IMR-90 (cell line): ENCODE results near the gene SEC14L6.

Experiments
- MAFK ChIP-seq: IDR thresholded peaks from 2 replicates; pipeline ENCODE4 v1.6.1; 2012; ENCODE audit warnings: low read depth, low read length, improper control_type of control experiment
- MXI1 ChIP-seq: IDR thresholded peaks from 2 replicates; pipeline ENCODE4 v1.6.1; 2012; ENCODE audit warnings: low read depth, mild to moderate bottlenecking, low read length, moderate library complexity, borderline replicate concordance
- POLR2A ChIP-seq: IDR thresholded peaks from 2 replicates; pipeline ENCODE4 v1.6.1; 2012; ENCODE audit warnings: mild to moderate bottlenecking, low read depth, low read length
- USF2 ChIP-seq: fragments of 150-350 bp; IDR thresholded peaks from 2 replicates; pipeline ENCODE4 v1.6.1; 2017; ENCODE audit warnings: mild to moderate bottlenecking, antibody characterized with exemption, low read length, low read depth
- TF ChIP-seq, protein P1 (sequence below): conservative IDR thresholded peaks from 2 replicates; pipeline ENCODE4 v1.5.1; 2012; ENCODE audit warnings: mild to moderate bottlenecking, low read depth, low read length, improper control_type of control experiment

DNA sequence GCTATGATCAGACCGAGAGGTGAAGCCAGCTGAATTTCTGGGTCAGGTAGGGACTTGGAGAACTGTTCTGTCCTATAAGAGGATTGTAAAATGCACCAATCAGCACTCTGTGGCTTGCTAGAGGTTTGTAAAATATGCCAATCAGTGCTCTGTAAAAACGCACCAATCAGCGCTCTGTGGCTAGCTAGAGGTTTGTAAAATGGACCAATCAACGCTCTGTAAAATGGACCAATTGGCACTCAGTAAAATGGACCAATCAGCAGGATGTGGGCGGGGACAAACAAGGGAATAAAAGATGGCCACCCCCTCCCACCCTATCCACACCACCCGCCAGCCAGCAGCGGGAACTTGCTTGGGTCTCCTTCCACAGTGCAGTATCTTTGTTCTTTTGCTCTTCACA lies 34.6 kb downstream of the SEC14L6 start:
- TF ChIP-seq POLR2A (no peak), USF2 (no peak), MAFK (0 out of 2 replicates have a peak, but pooled peaks have one; percentile 2), MXI1 (no peak)
- TF ChIP-seq, protein P1, sequence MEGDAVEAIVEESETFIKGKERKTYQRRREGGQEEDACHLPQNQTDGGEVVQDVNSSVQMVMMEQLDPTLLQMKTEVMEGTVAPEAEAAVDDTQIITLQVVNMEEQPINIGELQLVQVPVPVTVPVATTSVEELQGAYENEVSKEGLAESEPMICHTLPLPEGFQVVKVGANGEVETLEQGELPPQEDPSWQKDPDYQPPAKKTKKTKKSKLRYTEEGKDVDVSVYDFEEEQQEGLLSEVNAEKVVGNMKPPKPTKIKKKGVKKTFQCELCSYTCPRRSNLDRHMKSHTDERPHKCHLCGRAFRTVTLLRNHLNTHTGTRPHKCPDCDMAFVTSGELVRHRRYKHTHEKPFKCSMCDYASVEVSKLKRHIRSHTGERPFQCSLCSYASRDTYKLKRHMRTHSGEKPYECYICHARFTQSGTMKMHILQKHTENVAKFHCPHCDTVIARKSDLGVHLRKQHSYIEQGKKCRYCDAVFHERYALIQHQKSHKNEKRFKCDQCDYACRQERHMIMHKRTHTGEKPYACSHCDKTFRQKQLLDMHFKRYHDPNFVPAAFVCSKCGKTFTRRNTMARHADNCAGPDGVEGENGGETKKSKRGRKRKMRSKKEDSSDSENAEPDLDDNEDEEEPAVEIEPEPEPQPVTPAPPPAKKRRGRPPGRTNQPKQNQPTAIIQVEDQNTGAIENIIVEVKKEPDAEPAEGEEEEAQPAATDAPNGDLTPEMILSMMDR = no peak
